A673 (cell line): ENCODE measurements around the gene MON1A.

Experiments
- CTCF ChIP-seq: fragments of 300-800, 200-600 bp; sonication (generic); conservative IDR thresholded peaks from 2 replicates; pipeline ENCODE4 v1.5.1; 2017; ENCODE audit warnings: low read depth, mild to moderate bottlenecking, antibody characterized with exemption, low read length, moderate library complexity, mixed read lengths
- EZH2 ChIP-seq: fragments of 200-600 bp; sonication (generic); IDR thresholded peaks from 2 replicates; pipeline ENCODE4 v1.6.1; 2017; ENCODE audit warnings: borderline replicate concordance, low read depth, mild to moderate bottlenecking, mixed read lengths, antibody characterized with exemption, low read length; ENCODE audit not compliant: poor library complexity, severe bottlenecking

GRCh38 chr3:49883998-49884397 lies 45.6 kb downstream of the MON1A start:
- TF ChIP-seq CTCF, result no peak
- TF ChIP-seq EZH2, result no peak
